Neural cell (in vitro differentiated cells): ENCODE results near the gene GPR82. TPM values are rescaled to one million over a fixed set of nuclear protein-coding genes. Genes with fewer than 3 reads are reported as not detected.

Experiments
- H2AFZ ChIP-seq: fragments of 200-600, 300-800 bp; sonication (generic), shearing (Covaris generic); 2 replicates; pipeline ENCODE4 v1.6.0; 2014; ENCODE audit warnings: low read depth, mild to moderate bottlenecking, antibody characterized with exemption, low read length, moderate library complexity
- H3F3A ChIP-seq: fragments of 200-600 bp; shearing (Covaris generic); 2 replicates; pipeline ENCODE4 v1.6.1; 2016; ENCODE audit warnings: mild to moderate bottlenecking, moderate library complexity, mixed read lengths, antibody characterized with exemption, low read length; ENCODE audit not compliant: insufficient read depth, poor library complexity, severe bottlenecking
- H3K27ac ChIP-seq: fragments of 200-600, 300-800 bp; sonication (generic), shearing (Covaris generic); 2 replicates; pipeline ENCODE4 v1.5.1; 2014; ENCODE audit warnings: mild to moderate bottlenecking, low read length, moderate library complexity
- H3K27me3 ChIP-seq: fragments of 300-800, 200-600 bp; sonication (generic), shearing (Covaris generic); 2 replicates; pipeline ENCODE4 v1.6.0; 2014; ENCODE audit warnings: mild to moderate bottlenecking, low read depth, low read length, moderate library complexity; ENCODE audit not compliant: insufficient read depth
- H3K36me3 ChIP-seq: fragments of 300-800, 200-600 bp; sonication (generic), shearing (Covaris generic); 2 replicates; pipeline ENCODE4 v1.5.1; 2014; ENCODE audit warnings: mild to moderate bottlenecking, antibody characterized with exemption, low read length, moderate library complexity; ENCODE audit not compliant: insufficient read depth
- H3K4me2 ChIP-seq: fragments of 300-800, 200-600 bp; sonication (generic), shearing (Covaris generic); 2 replicates; pipeline ENCODE4 v1.6.0; 2014; ENCODE audit warnings: mild to moderate bottlenecking, low read length
- H3K4me3 ChIP-seq: fragments of 300-800, 200-600 bp; sonication (generic), shearing (Covaris generic); 2 replicates; pipeline ENCODE4 v1.5.1; 2014; ENCODE audit warnings: mild to moderate bottlenecking, low read length, moderate library complexity
- H3K79me2 ChIP-seq: fragments of 200-600 bp; shearing (Covaris generic); replicated peaks from 2 replicates; pipeline ENCODE4 v1.6.0; 2014; ENCODE audit warnings: mild to moderate bottlenecking, low read length, moderate library complexity; ENCODE audit not compliant: insufficient read depth
- H3K9ac ChIP-seq: fragments of 300-800, 200-600 bp; sonication (generic), shearing (Covaris generic); 2 replicates; pipeline ENCODE4 v1.6.1; 2016; ENCODE audit warnings: mild to moderate bottlenecking, low read length, mixed read lengths
- H3K9me2 ChIP-seq: fragments of 200-600 bp; shearing (Covaris generic); 2 replicates; pipeline ENCODE4 v1.6.1; 2016; ENCODE audit warnings: mild to moderate bottlenecking, low read length, mixed read lengths; ENCODE audit not compliant: insufficient read depth
- H3K9me3 ChIP-seq: fragments of 200-600, 300-800 bp; sonication (generic), shearing (Covaris generic); 2 replicates; pipeline ENCODE4 v1.6.1; 2016; ENCODE audit warnings: mild to moderate bottlenecking, mixed run types, low read length, moderate library complexity, mixed read lengths
- H4K20me1 ChIP-seq: fragments of 200-600 bp; shearing (Covaris generic); 2 replicates; pipeline ENCODE4 v1.6.1; 2016; ENCODE audit warnings: mild to moderate bottlenecking, mixed run types; ENCODE audit not compliant: insufficient read depth
- EP300 ChIP-seq: fragments of 450-650 bp; conservative IDR thresholded peaks from 2 replicates; pipeline ENCODE4 v1.6.1; 2014; ENCODE audit warnings: antibody characterized with exemption, mild to moderate bottlenecking, moderate library complexity; ENCODE audit not compliant: poor library complexity, severe bottlenecking
- EZH2 ChIP-seq: fragments of 200-600, 300-800 bp; shearing (Covaris generic), sonication (generic); IDR thresholded peaks from 2 replicates; pipeline ENCODE4 v1.6.1; 2014; ENCODE audit warnings: antibody characterized with exemption, low read length, borderline replicate concordance, mild to moderate bottlenecking; ENCODE audit not compliant: insufficient read depth, poor library complexity, severe bottlenecking
- MXI1 ChIP-seq: fragments of 450-650 bp; conservative IDR thresholded peaks from 2 replicates; pipeline ENCODE4 v1.6.1; 2014; ENCODE audit warnings: antibody characterized with exemption, mild to moderate bottlenecking; ENCODE audit not compliant: poor library complexity, severe bottlenecking
- POLR2AphosphoS5 ChIP-seq: IDR thresholded peaks from 2 replicates; pipeline ENCODE4 v1.6.1; 2012
- RAD21 ChIP-seq: fragments of 450-650 bp; conservative IDR thresholded peaks from 2 replicates; pipeline ENCODE4 v1.6.1; 2014; ENCODE audit warnings: antibody characterized with exemption, mild to moderate bottlenecking, moderate library complexity
- SMC3 ChIP-seq: fragments of 450-650 bp; conservative IDR thresholded peaks from 2 replicates; pipeline ENCODE4 v1.6.1; 2014; ENCODE audit warnings: antibody characterized with exemption, mild to moderate bottlenecking, moderate library complexity; ENCODE audit not compliant: poor library complexity
- TAF1 ChIP-seq: IDR thresholded peaks from 2 replicates; pipeline ENCODE4 v1.6.1; 2012; ENCODE audit warnings: low read depth
- polyA plus RNA-seq: library from polyadenylated mRNA; depleted of rRNA; stranded (reverse); fragments of >200 nt; gene quantifications from 2 replicates; pipeline ENCODE4 v1.2.3, GENCODE V29; 2014
- TF ChIP-seq, protein P1 (sequence below): fragments of 450-650 bp; IDR thresholded peaks from 2 replicates; pipeline ENCODE4 v1.5.1; 2014; ENCODE audit warnings: antibody characterized with exemption, mild to moderate bottlenecking, moderate library complexity; ENCODE audit not compliant: poor library complexity, severe bottlenecking
- TF ChIP-seq, protein P2 (sequence below): IDR thresholded peaks from 2 replicates; pipeline ENCODE4 v1.6.1; 2012; ENCODE audit warnings: borderline replicate concordance

GPR82 gene
- polyA plus RNA-seq, 1 donor from 2014 or later, result not detected

DNA sequence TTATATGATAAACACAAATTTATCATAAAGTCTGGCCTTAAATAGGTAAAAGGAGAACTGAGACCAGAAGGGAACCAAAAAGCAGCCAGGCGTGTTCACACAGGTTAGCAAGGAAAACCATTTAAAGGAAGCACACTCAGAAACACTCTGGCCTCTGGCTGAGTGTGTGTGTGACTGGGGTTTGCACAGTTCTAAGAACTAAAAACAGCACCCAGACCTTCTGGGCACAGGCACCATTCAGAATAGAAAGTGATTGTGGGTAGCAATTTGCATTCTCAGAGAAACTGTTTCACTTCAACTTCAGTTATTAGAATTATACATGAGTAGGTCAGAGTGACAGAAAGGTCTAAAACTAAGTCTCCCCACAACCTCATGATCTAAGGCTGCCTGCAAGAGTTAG, 10.0 kb downstream of the GPR82 start:
- Histone ChIP-seq H3K36me3 (no peaks in the 10 kb centered on the region), H3K79me2 (no peaks in the 10 kb centered on the region), H3K9ac (no peak overlapping the region), H2AFZ (no peak overlapping the region), H4K20me1 (no peaks in the 10 kb centered on the region), H3K9me2 (no peaks in the 10 kb centered on the region), H3F3A (no peaks in the 10 kb centered on the region), H3K27me3 (no peaks in the 10 kb centered on the region), H3K27ac (no peak overlapping the region), H3K4me3 (no peak overlapping the region), H3K9me3 (no peaks in the 10 kb centered on the region), H3K4me2 (no peak overlapping the region)
- TF ChIP-seq EZH2, result no peak
- TF ChIP-seq MXI1, result no peak
- no peak for TF ChIP-seq SMC3
- TF ChIP-seq, protein P1, sequence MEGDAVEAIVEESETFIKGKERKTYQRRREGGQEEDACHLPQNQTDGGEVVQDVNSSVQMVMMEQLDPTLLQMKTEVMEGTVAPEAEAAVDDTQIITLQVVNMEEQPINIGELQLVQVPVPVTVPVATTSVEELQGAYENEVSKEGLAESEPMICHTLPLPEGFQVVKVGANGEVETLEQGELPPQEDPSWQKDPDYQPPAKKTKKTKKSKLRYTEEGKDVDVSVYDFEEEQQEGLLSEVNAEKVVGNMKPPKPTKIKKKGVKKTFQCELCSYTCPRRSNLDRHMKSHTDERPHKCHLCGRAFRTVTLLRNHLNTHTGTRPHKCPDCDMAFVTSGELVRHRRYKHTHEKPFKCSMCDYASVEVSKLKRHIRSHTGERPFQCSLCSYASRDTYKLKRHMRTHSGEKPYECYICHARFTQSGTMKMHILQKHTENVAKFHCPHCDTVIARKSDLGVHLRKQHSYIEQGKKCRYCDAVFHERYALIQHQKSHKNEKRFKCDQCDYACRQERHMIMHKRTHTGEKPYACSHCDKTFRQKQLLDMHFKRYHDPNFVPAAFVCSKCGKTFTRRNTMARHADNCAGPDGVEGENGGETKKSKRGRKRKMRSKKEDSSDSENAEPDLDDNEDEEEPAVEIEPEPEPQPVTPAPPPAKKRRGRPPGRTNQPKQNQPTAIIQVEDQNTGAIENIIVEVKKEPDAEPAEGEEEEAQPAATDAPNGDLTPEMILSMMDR, result no peak
- TF ChIP-seq, protein P2, sequence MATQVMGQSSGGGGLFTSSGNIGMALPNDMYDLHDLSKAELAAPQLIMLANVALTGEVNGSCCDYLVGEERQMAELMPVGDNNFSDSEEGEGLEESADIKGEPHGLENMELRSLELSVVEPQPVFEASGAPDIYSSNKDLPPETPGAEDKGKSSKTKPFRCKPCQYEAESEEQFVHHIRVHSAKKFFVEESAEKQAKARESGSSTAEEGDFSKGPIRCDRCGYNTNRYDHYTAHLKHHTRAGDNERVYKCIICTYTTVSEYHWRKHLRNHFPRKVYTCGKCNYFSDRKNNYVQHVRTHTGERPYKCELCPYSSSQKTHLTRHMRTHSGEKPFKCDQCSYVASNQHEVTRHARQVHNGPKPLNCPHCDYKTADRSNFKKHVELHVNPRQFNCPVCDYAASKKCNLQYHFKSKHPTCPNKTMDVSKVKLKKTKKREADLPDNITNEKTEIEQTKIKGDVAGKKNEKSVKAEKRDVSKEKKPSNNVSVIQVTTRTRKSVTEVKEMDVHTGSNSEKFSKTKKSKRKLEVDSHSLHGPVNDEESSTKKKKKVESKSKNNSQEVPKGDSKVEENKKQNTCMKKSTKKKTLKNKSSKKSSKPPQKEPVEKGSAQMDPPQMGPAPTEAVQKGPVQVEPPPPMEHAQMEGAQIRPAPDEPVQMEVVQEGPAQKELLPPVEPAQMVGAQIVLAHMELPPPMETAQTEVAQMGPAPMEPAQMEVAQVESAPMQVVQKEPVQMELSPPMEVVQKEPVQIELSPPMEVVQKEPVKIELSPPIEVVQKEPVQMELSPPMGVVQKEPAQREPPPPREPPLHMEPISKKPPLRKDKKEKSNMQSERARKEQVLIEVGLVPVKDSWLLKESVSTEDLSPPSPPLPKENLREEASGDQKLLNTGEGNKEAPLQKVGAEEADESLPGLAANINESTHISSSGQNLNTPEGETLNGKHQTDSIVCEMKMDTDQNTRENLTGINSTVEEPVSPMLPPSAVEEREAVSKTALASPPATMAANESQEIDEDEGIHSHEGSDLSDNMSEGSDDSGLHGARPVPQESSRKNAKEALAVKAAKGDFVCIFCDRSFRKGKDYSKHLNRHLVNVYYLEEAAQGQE, result no peak
- no peak for TF ChIP-seq TAF1
- no peak for TF ChIP-seq POLR2AphosphoS5
- TF ChIP-seq RAD21, result no peak
- TF ChIP-seq EP300, result no peak

DNA sequence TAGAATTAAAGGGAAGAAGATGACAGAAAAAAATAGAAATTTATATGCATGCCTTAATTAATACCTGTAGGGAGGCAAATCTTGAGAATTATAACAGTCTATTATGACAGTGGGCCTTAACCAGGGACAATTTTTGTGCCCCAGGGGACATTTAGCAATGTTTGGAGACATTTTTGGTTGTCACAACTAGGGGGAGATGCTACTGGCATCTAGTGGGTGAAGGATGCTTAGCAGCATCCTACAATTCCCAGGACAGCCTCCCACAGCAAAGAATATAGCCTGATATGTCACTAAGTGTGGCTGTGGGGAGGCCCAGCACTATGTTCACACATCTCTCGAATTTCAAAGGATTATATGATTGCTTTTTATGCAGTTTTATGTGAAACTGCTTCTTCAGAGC, 10.5 kb downstream of the GPR82 start:
- Histone ChIP-seq H3K36me3 (no peaks in the 10 kb centered on the region), H3K9ac (no peak overlapping the region), H2AFZ (no peak overlapping the region), H4K20me1 (no peaks in the 10 kb centered on the region), H3K4me3 (no peak overlapping the region), H3K27ac (no peak overlapping the region), H3K4me2 (no peak overlapping the region), H3K79me2 (no peaks in the 10 kb centered on the region), H3K9me3 (no peaks in the 10 kb centered on the region), H3K9me2 (no peaks in the 10 kb centered on the region), H3F3A (no peaks in the 10 kb centered on the region), H3K27me3 (no peaks in the 10 kb centered on the region)
- TF ChIP-seq, protein P2, result no peak
- TF ChIP-seq MXI1 (no peak), SMC3 (peak; percentile 28), EP300 (no peak), RAD21 (peak; percentile 43), TAF1 (no peak), EZH2 (no peak), POLR2AphosphoS5 (no peak)
- TF ChIP-seq, protein P1, result peak; percentile 40
